GM13976 (cell line): ENCODE data around the gene TAB3.
"Not testable (repeated sequence)": the region's sequence is repeated elsewhere in the genome, so short reads cannot be mapped to it uniquely, and the experiment has no call there.

Experiments used
- DNase-seq: peaks from one replicate; pipeline ENCODE4 v3.0.0; 2012; ENCODE audit warnings: low spot score
- CTCF ChIP-seq: IDR thresholded peaks from 2 replicates; pipeline ENCODE4 v1.5.1; 2012; ENCODE audit warnings: borderline replicate concordance, mild to moderate bottlenecking; ENCODE audit not compliant: insufficient read depth; ENCODE audit errors: extremely low read depth, missing control alignments, control extremely low read depth
- in situ Hi-C: fragments of 300-500 bp; cut with MboI; formaldehyde crosslinking; loops from one replicate; pipeline ENCODE4 v1.12.0; 2022; ENCODE audit warnings: low sequenced_read_pairs, mixed read lengths, inconsistent platforms; ENCODE audit not compliant: unreplicated experiment

Gene TAB3

DNA sequence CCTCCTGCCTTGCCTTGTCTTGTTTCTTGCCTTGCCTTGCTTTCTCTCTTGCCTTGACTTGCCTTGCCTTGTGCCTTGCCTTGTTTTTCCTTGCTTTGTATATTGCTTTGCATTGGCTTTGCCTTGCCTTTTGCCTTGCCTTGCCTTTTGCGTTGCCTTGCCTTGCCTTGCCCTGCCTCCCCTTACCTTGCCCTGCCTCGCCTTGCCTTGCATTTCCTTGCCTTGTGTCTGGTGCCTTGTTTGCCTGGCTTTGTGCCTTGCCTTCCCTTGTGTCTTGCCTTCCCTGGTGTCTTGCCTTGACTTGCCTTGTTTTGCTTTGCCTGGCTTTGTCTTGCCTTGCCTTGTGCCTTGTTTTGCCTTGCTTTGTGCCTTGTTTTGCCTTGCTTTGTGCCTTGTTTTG lies 89.7 kb downstream of the TAB3 start:
- no peak for TF ChIP-seq CTCF
- DNase-seq = no peak
- in situ Hi-C loops = no loop called here

DNA sequence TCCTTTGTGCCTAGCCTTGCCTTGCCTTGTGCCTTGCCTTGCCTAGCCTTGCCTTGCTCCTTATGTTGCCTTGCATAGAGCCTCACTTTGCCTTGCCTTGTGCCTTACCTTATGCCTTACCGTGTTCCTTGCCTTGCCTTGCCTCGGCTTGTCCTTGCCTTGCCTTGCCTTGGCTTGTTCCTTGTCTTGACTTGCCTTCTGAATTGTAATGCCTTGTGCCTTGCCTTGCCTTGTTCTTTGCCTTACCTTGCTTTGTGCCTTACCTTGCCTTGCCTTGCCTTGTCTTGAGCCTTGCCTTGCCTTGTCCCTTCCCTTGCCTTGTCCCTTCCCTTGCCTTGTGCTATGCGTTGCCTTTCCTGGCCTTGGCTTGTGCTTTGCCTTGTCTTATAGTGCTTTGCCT lies 90.2 kb downstream of the TAB3 start:
- TF ChIP-seq CTCF = no peak
- DNase-seq = no peak
- in situ Hi-C loops = no loop called here

- in situ Hi-C loops, DNase-seq: not testable (repeated sequence)
Measured at GRCh38 chrX:30797301-30797700, 91.8 kb downstream of the TAB3 start.

DNA sequence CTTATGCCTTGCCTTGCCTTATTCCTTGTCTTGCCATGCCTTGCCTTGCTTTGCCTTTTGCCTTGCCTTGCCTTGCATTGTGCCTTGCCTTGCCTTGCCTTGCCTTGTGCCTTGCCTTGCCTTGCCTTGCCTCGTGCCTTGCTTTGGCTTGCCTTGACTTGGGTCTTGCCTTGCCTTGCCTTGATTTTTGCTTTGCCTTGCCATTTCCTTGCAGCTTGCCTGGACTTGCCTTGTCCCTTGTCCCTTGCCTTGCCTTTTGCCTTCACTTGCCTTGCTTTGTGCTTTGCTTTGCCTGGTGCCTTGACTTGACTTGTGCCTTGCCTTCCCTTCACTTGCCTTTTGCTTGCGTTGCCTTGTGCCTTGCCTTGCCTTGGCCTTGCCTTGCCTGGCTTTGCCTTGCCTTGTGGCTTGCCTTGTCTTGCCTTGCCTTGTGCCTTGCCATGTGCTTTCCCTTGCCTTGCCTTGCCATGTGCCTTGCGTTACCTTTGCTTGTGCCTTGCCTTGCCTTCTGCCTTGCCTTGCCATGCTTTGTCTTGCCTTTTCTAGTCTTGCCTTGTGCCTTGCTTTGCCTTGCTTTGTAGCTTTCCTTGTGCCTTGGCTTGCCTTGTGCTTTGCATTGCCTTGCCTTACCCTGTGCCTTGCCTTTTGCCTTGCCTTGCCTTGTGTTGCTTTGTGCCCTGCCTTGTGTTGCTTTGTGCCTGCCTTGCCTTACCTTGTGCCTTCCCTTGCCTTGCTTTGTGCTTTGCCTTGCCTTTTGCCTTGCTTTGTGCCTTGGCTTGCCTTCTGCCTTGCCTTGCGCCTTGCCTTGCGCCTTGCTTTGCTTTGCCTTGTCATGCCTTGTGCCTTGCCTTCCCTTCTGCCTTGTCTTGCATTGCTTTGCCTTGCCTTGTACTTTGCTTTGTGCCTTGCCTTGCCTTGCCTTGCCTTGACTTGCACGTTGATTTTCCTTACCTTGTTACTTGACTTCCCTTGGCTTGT lies 92.8 kb downstream of the TAB3 start:
- no peak for DNase-seq
- in situ Hi-C loops = no loop called here
- TF ChIP-seq CTCF = no peak

DNA sequence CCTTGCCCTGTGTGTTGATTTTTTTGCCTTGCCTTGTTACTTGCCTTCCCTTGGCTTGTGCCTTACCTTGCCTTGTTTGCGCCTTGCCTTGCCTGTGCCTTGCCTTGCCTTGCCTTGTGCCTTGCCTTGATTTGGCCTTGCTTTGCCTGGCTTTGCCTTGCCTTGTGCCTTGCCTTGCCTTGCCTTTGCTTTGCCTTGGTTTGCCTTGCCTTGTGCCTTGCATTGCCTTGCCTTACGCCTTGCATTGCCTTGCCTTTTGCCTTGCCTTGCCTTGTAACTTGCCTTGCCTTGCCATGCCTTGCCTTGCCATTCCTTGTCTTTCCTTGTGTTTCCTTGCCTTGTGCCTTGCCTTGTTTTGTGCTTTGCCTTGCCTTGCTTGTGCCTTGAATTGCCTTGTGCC lies 94.6 kb downstream of the TAB3 start:
- TF ChIP-seq CTCF = no peak
- no peak for DNase-seq
- in situ Hi-C loops = no loop called here

DNA sequence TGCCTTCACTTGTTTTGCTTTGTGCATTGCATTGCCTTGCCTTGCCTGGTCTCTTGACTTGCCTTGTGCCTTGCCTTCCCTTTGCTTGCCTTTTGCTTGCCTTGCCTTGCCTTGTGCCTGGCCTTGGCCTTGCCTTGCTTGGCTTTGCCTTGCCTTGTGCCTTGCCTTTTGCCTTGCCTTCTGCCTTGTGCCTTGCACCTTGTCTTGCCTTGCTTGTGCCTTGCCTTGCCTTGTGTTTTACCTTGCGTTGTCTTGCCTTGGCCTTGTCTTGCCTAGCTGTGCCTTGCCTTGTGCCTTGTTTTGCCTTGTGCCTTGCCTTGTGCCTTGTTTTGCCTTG lies 95.3 kb downstream of the TAB3 start:
- no peak for DNase-seq
- in situ Hi-C loops = no loop called here
- TF ChIP-seq CTCF = no peak

DNA sequence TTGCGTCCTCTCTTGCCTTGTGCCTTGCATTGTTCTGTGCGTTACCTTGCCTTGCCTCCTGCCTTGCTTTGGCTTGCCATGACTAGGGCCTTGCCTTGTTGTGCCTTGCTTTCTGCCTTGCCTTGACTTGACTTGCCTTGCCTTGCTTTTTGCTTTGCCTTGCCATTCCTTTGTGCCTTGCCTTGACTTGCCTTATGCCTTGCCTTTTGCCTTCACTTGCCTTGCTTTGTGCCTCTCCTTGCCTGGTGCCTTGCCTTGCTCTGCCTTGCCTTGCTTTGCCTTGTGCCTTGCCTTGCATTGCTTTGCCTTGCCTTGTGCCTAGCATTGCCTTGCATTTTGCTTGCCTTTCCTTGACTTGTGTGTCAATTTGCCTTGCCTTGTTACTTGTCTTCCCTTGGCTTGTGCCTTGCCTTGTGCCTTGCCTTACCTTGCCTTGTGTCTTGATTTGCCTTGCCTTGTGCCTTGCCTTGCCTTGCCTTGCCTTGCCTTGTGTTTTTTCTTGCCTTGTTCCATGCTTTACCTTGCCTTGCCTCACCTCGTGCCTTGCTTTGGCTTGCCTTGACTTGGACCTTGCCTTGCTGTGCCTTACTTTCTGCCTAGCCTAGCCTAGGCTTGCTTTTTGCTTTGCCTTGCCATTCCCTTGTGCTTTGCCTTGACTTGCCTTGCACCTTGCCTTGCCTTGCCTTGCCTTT lies 95.8 kb downstream of the TAB3 start:
- DNase-seq = no peak
- TF ChIP-seq CTCF = no peak
- in situ Hi-C loops = no loop called here
